ENCODE measurements around the gene EFHC1.
"Not testable (repeated sequence)": the region's sequence is repeated elsewhere in the genome, so short reads cannot be mapped to it uniquely, and the experiment has no call there.

EFHC1 gene, protein sequence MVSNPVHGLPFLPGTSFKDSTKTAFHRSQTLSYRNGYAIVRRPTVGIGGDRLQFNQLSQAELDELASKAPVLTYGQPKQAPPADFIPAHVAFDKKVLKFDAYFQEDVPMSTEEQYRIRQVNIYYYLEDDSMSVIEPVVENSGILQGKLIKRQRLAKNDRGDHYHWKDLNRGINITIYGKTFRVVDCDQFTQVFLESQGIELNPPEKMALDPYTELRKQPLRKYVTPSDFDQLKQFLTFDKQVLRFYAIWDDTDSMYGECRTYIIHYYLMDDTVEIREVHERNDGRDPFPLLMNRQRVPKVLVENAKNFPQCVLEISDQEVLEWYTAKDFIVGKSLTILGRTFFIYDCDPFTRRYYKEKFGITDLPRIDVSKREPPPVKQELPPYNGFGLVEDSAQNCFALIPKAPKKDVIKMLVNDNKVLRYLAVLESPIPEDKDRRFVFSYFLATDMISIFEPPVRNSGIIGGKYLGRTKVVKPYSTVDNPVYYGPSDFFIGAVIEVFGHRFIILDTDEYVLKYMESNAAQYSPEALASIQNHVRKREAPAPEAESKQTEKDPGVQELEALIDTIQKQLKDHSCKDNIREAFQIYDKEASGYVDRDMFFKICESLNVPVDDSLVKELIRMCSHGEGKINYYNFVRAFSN

DNA sequence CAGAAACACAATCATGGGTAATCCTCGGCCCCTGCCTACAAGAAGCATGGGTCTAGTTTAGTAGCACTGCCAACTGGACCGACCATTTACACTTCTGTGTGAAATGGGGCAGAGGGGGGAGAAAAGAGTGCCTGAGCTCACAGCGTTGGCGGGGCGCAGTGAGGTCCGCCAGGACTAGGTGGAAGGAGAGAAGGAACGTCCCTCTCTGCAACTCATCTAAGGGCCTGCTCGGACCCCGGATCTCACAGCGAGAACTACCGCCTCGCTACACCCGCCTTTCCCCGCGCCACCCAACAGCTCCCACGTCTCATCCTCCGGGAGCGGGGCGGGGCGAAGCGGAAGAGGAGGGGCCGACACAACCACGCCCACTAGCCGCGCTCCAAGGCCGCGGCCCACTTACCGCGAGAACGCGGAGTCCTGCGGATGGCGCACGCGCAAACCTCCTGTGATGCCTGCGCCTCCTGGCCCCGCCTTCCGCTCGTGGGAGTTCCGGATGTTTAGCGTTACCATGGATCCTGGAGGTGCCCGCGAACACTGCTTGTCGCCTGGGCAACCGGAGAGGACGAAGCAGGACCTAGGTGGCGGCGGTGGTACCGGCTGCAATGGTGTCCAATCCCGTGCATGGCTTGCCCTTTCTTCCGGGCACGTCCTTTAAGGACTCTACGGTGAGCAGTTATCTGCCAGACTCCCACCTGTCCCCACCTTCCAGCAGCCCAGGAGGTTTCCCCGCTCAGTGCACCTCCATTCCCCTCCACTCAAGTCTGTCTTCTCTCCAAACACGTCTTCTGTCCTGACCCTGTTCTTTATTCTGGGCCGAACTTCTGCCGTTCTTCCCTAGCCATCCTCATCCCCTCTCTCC, at the start of gene EFHC1:
Gene EFHC1 (plus strand): TSS at position 534 of the 859 bp plus-strand sequence. CDS start 69 bp downstream, at position 603.
- peak; percentile 97 for DNase-seq (ENCODE audit: low spot score)

DNA sequence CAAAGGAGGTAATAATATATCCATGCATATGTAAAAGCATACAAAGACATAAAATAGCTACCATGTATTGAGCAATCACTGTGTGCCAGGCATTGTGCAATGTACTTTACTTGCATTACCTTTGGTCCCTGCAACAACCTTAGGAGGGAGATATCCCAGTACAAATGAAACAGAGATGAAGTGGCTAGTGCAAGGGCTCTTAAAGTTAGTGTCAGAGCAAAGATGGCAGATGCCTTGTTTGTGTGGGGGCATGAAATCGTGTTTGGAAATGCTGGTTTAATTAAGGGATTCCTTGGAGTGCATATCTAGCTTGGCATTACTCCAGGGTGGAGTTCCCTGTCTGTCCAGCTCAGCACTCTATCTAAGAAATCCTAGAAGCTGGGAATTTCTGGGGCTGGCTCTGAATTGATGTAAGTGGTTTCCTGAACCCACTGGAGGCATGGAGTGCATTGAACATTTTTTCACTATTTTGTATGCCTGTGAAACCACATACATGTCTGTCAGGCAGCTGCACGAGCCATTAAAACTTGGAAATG, 48.4 kb upstream of the EFHC1 start:
- DNase-seq (ENCODE audit: low spot score), result no peak

DNA sequence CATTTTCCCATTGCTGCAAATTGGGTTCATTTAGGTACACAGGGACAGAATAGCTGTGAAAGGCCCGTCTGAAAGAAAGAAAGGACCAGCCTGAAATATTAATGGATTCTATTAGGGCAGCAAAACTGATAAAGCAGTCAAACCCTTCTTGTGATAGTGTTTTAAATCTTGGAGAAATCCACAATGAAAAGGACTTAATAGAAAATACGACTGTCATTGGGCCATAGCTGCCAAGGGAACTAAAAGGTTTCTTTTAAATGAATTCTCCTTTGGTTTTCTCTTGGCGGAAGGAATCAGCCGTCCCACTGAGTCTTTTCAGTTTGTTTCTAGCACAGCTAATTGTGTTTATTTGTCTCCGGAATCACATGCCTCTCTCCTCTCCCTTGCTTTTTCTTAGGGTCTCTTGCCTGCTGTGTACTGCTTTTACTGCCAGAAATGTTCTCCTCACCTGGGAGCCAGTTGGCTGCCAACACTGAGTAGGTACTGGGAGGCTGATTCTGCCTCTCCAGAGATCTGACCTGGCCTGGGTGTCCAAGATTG, 46.9 kb upstream of the EFHC1 start:
- DNase-seq (ENCODE audit: low spot score), result no peak

DNA sequence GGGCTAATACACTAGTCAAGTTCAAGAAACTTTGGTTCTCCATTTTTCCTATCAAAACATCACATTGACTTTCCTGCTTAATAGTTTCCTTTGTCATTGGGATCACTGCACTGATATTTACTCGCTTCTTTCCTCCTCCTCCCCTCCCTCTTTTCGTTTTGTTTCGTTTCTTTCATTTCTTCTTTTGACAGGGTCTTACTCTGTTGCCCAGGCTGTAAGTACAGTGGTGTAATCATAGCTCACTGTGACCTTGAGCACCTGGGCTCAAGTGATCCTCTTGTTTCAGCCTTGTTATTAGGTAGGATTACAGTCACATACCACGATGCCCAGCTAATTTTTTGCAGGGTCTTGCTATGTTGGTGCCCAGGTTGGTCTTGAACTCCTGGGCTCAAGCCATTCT, 45.9 kb upstream of the EFHC1 start:
- DNase-seq (ENCODE audit: low spot score), result no peak

DNA sequence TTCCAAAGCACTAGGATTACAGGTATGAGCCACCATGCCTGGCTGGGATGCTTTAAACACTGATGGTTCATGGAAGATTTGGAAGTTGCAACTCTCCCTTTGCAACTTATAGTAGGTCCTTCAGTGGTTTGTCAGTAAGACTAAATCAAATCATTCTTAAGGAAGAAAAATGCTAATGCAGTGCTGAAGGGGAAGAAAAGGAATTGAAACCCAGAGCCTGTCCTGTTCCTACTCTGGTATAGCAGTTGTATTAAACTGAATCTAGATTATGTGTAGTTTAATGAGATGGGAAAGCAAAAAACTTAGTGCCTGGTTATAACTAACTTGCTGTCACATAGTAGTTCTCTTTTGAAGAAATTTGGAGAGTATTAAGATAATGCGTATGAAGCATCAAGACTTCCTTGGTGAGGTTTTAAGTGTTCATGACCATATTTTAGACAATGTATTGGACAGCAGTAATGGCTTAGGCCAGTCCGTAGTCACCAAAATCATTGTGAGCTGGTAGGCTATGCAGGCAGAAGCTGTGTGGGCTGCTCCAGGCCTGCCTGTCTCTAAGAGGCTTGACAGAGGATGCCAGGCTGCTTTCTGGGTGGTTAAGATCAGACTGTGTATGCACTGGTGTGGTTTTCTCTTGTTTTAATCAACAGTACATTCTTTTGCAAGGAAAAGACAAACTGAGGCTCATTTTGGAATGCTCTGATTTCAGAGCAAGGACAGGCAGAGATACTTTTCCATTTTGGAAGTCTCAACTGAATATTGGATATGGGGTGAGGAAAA, 44.2 kb upstream of the EFHC1 start:
- DNase-seq (ENCODE audit: low spot score), result peak; percentile 18

DNA sequence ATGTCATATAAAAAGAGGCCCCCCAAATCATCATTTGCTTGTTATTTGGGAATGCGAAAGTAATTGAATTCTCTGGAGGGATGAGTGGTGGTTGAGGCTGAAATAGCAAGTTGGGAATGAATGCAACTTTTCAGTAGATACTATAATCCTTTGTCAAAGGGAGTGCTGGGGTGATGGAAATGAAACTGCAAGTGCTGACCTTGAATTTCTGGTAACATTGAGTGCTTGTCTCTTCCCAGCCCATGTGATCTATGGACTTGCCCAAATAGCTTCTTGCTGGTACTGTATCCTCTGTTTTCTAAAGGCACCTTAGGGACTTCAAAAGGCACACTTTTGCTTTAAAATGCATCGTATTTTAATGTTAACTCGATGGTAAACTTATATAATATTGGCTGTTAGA, 43.4 kb upstream of the EFHC1 start:
- no peak for DNase-seq (ENCODE audit: low spot score)

DNA sequence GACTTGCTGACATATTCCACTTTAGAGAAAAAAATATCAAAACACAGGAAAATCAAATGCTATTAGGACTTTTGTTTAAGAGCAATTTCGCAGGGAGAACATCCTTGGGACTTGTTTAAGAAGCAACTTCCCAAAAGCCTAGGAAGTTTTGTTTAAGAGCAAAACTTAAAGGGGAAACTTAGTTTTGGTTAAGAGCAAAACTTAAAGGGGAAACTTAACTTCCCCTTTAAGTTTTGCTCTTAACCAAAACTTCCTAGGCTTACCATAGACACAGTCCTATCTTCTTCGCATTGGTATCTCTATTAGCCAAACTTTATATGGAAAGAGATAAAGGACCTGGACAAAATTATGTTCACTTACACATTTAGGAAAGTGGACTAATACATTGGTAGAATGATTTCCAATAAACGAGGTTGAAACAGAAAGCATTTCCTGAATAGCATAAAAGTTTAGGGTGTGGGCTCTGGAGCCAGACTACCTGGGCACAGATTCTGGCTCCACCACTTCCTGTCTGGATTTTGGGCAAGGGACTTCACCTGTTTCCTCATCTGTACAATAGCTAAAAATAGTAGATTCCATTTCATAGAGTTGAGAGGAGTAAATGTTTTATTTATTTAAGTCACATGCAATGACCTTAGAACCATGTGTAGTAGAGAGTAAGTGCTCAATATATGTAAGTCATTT, 42.5 kb upstream of the EFHC1 start:
- DNase-seq (ENCODE audit: low spot score), result no peak

DNA sequence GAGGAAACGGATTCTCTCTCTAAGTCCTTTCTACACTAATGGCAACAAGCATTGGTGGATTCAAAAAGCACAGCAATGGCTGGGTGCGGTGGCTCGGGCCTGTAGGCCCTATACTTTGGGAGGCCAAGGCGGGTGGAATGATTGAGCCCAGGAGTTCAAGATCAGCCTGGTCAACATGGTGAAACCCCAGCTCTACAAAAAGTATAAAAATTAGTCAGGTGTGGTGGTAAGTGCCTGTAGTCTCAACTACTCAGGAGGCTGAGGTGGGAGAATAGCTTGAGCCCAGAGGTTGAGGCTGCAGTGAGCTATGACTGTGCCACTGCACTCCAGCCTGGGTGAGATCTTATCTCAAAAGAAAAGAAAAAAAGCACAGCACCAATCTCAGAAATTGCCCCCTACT, 38.9 kb upstream of the EFHC1 start:
- DNase-seq (ENCODE audit: low spot score), result no peak

DNA sequence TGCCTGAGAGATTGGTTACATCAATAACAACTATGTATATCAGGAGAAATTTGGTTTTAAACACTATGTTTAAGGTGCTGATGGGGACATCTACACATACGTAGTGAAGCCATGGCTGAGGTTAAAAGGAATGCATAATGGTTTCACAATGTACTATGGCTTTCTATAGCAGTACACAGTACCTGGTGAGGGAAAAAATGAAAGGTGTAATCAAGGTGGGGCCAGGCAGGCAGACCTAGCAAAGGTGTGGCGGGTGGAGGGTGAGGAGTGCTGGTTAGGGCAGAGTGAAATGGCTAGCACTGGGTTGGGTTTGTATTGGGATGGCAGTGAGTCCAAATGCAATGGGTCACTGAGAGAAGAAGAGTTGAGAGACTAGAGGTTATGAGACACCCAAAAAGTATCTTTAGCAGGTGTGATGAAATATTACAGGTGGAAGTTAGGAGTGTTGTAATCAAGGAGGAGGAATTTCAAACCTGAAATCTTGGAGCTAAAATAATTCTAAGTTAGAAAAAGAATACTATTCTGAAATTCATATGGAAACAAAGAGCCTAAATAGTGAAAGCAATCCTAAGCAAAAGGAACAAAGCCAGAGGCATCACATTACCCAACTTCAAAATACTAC, 35.9 kb upstream of the EFHC1 start:
- no peak for DNase-seq (ENCODE audit: low spot score)

DNA sequence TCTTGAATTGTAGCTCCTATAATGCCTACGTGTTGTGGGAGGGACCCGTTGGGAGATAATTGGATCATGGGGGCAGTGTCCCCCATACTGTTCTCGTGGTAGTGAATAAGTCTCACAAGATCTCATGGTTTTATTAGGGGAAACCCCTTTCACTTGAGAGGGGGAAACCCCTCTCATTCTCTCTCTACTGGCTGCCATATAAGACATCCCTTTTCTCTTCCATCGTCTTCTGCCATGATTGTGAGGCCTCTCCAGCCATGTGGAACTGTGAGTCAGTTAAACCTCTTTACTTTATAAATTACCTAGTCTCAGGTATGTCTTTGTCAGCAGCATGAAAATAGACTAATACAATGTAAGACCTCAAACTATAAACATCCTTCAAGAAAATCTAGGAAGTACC, 35.1 kb upstream of the EFHC1 start:
- no peak for DNase-seq (ENCODE audit: low spot score)

DNA sequence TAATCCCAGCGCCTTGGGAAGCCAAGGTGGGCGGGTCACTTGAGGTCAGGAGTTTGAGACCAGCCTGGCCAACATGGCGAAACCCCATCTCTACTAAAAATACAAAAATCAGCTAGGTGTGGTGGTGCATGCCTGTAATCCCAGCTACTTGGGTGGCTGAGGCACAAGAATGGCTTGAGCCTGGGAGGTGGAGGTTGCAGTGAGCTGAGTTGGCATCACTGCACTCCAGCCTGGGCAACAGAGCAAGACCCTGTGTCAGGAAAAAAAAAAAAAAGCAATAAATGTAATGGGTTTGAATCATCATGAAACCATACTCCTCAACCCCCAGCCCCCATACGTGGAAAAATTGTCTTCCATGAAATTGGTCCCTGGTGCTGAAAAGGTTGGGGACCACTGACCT, 32.0 kb upstream of the EFHC1 start:
- not testable (repeated sequence) for DNase-seq (ENCODE audit: low spot score)

DNA sequence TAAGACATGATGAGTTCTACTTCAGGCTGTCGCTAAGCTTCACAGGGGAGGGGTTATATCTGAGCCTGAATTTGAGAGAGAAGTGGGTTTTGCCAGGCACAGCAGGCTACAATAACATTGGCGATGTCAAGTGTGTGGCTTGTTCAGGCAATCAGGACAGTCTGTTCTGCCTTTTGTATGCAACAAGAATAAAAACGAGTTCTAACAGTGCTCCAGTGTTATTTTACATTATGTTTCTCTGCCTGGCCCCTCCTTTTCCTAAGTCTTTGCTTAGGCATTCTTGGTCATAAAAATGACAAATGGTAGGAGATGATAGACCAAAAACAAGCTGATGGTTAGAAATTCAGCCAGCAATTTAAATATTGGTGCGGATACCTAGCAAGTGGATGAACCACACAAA, 31.4 kb upstream of the EFHC1 start:
- no peak for DNase-seq (ENCODE audit: low spot score)

DNA sequence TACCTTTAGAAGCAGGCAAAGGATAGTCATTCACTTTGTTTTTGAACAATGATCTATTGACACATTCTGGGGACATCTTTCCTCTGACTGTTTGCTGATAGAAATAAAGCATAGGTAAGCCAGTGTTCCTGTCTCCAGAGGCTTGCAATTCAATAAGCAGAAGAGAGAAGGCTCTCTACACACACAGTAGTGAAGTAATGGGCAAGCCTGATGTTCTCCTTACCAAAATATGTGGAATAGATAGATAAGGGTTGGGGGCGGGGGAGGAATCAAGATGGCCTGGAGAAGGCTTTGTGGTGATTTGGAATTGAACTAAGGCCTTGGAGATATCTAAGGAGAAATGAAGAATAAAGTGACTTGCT, 30.9 kb upstream of the EFHC1 start:
- no peak for DNase-seq (ENCODE audit: low spot score)

DNA sequence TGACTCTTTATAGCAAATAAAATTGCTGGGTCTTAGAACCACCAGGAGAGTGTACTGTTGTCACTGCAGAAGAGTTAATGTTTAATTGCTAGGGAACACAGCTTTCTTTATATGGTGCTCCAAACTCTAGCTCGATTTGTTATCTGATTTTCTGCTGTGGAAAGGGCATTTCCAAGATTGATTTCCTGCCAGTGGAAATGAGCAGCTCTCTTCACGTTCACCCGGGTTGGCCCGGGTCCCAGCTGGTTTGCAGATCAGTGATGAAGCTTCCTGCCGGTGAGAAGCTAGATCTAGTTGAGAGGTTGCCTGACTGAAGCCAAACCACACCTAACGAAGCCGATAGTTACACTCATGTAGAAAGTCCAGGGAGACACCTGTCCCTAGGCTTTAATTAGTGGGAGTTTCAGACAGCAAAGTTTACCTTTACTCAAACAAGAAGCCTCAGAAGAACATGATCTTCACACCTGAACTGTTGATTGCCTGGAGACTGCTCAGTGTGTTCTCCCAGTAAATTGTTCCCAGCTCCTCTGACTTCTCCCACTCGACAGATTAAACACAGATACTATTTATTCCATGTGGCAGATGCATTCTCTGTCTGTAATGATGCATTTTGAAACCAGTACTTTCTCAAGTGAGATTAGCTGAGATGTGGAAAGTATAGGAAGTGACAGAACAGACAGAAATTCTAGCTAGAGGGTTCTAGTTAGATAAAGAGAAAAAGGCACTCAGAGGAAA, 30.3 kb upstream of the EFHC1 start:
- DNase-seq (ENCODE audit: low spot score), result peak; percentile 70

DNA sequence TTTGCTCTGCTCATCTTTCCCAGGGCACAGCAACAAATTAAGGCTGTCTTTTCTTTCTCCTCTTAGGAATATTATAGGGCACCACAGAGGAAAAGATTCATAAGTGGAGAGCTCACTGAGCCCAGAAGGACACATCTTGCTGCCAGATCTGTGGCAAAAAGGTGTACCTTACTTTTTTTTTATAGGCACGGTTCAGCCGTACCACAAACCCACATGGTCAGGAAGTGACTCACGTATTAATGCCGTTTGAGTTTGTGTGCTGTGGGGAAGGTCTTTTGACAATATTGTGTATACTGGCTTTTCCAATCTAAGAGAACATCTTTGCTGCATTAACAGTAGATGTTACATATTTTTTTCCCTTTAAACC, 29.8 kb upstream of the EFHC1 start:
- peak; percentile 79 for DNase-seq (ENCODE audit: low spot score)

DNA sequence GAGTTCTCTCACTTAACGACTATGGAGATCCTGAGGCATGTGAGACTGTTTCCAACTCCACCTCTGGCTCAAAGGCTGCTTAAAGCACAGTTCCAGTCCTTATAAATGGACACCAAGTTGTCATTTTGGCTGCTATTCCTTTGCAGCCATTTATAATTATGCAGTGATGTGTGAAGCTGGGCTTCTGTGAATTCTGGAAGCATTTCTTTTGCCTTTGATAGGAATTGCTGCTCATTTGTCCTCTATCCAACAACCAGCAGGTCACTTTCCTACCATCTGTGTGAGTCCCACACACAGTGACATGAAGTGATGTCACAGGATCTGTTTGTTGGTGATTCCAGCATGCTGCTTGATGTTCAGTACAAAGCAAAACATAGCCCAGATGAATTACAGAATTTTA, 28.5 kb upstream of the EFHC1 start:
- no peak for DNase-seq (ENCODE audit: low spot score)

DNA sequence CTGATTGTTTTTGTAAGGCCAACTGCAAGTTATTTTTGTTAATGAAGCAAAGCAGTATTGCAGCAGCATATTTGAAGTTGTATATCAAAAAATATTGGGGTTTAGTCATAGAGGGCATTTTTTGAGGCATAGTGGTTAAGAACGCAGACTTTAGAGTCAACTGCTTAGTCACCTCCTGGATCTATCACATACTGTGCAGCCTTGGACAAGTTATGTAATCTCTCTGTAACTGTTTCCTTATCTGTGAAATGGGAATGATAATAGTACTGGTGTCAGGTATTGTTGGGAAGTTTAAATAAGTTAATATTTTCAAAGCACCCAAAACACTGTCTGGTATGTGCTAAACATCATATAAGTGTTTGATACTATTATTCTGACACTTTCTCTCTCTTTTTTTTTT, 27.2 kb upstream of the EFHC1 start:
- peak; percentile 53 for DNase-seq (ENCODE audit: low spot score)

DNA sequence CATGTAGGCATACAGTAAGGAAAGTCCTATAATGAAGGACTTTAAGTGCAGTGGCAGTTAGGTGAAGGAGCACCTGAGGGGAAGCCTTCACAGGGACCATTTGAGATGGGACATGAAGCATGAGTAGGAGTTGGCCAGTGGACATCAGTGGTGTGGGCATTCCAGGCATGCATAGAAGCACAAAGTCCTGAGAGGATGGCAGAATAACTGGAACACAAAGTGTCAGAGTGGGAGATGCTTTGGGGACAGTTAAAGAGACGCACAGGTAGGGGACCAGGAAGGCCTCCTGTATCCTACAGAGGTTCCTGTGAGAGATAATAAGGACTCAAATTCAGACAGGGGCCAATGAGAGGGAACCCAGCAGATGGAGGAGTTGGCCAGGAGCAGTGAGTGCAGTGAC, 26.4 kb upstream of the EFHC1 start:
- no peak for DNase-seq (ENCODE audit: low spot score)

DNA sequence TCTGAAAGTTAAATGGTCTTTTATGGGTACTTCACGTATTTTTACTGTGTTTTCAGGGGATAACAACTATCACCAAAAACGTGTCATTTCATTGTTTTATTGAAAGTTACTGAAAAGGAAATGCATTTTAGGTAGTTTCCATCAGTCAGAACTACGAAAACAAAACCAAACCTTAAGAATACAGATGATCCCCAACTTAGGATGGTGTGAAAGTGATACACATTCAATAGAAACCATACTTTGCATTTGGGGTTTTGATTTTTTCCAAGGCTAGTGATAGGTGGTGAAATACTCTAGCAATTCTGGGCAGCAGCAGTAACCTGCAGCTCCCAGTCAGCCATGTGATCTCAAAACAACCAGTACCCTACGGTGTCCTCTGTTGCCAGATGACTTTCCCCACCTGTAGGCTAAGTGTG, 25.9 kb upstream of the EFHC1 start:
- peak; percentile 49 for DNase-seq (ENCODE audit: low spot score)

DNA sequence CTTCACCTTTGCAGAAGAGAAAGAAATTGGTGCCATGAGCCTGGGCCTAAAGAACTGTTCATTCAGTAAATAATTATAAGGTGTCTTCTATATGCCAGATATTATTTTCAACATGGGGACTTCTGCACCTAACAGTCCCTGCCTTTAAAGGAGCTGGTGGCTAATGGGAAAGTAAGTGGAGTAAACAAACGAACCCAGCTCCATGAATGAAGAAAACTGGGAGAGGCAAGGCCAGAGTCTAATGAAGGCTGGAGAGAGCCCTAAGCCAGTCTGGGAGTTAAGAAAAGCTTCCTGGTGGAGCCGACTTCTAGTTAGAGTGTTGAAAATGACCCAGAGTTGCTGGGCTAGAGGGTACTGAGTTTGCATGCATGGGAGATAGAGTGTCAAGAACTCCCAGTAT, 24.2 kb upstream of the EFHC1 start:
- no peak for DNase-seq (ENCODE audit: low spot score)
